ENCODE data around the gene OTOGL.

The OTOGL gene

DNA sequence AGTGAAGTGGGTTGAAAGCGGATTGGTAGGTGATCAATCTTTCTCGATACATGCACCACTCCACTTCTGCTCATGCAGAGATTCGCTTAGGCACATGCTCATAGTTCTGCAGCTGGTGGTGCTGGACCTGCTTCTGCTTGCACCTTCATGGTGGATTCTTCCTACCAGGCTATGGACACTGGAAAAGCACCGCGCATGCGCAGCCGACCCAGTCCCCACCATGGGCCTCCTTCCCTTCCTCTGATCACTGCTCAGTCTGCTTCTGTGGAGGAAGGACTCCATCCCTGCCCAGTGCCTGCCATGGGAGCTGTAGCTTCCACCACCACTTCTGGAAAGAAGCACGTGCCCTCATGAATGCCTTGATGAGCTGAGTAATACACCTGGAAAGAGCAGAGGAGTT is 282.9 kb downstream of the OTOGL start:
- H3K27me3 ChIP-seq (replicated peaks; ENCODE audit: control insufficient read depth, insufficient read depth, low read length): no peaks in the 10 kb centered on the region
- H3K4me3 ChIP-seq (replicated peaks; ENCODE audit: low read depth, low read length): no peak overlapping the region
- TF ChIP-seq CTCF (IDR thresholded peaks at IDR 0.05; ENCODE audit: insufficient read depth, low read length, poor library complexity, severe bottlenecking): no peak
- no peak for DNase-seq (ENCODE audit: extremely low read depth, insufficient read length)
- no peaks in the 10 kb centered on the region for H3K36me3 ChIP-seq (ENCODE audit: control insufficient read depth, insufficient read depth, low read length)

GRCh38 chr12:80400571-80400991 is 301.2 kb downstream of the OTOGL start:
- no peak for TF ChIP-seq CTCF (IDR thresholded peaks at IDR 0.05; ENCODE audit: insufficient read depth, low read length, poor library complexity, severe bottlenecking)
- no peaks in the 10 kb centered on the region for H3K27me3 ChIP-seq (replicated peaks; ENCODE audit: control insufficient read depth, insufficient read depth, low read length)
- H3K36me3 ChIP-seq (ENCODE audit: control insufficient read depth, insufficient read depth, low read length): no peaks in the 10 kb centered on the region
- no peak overlapping the region for H3K4me3 ChIP-seq (replicated peaks; ENCODE audit: low read depth, low read length)
- peak; percentile 16 for DNase-seq (ENCODE audit: extremely low read depth, insufficient read length)

DNA sequence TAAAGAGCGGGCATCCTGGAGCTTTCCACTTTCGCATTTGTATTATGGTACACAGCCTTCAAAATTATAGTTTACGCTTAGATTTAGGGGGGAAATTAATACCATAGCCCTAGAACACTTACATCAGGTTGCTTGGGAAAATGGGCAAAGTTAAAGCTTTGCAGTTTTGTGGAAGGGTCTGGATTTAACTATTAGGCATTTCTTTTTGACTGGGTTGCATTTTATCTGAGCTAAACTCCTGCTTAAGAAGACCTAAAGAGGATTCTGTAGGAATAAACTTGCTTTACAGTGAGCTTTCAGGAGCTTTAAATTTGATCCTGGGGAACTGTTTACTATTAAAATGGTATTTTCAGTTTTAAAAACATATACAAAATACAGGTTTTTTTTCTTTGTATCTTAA is 301.9 kb downstream of the OTOGL start:
- no peak for DNase-seq (ENCODE audit: extremely low read depth, insufficient read length)
- TF ChIP-seq CTCF (IDR thresholded peaks at IDR 0.05; ENCODE audit: insufficient read depth, low read length, poor library complexity, severe bottlenecking): no peak
- Histone ChIP-seq H3K36me3 (ENCODE audit: control insufficient read depth, insufficient read depth, low read length) (no peaks in the 10 kb centered on the region), H3K4me3 (replicated peaks; ENCODE audit: low read depth, low read length) (no peak overlapping the region), H3K27me3 (replicated peaks; ENCODE audit: control insufficient read depth, insufficient read depth, low read length) (no peaks in the 10 kb centered on the region)

DNA sequence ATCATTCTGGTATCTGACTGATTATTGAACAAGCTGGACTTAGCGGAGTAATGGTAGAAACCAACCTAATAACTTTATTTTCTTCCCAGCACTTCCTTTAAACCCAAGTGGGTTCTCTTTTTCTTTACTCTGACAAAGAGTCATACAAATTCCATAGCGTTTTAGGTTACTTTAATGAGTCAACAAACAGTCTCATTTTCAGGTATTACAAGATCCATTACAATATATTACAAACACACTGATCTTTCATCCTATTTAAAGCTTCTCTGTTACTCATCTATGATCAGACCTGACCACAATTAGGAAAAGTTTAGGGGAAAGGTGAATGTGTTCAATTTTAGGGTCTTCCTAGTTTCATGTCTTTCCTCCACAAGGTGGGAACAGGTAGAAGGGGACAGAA is 305.3 kb downstream of the OTOGL start:
- TF ChIP-seq CTCF (IDR thresholded peaks at IDR 0.05; ENCODE audit: insufficient read depth, low read length, poor library complexity, severe bottlenecking): no peak
- no peak for DNase-seq (ENCODE audit: extremely low read depth, insufficient read length)
- no peaks in the 10 kb centered on the region for H3K27me3 ChIP-seq (replicated peaks; ENCODE audit: control insufficient read depth, insufficient read depth, low read length)
- H3K4me3 ChIP-seq (replicated peaks; ENCODE audit: low read depth, low read length): no peak overlapping the region
- no peaks in the 10 kb centered on the region for H3K36me3 ChIP-seq (ENCODE audit: control insufficient read depth, insufficient read depth, low read length)

DNA sequence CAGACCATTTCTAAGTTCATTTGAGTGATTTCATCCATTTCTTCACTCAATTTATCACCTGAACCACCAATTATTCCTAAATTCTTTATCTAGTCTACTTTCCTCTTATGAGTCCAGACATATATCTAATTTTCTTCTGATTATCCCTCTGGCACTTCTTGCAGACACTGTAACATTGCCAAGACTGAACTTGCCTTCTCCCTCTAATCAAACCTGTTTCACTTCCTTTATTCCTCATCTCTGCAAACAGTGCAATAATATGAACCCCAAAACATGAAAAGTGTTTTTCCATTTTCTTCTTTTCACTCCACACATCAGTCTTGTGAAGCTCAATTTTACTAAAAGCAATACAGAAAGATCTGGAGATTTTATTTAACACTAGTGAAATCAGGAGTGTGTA is 306.9 kb downstream of the OTOGL start:
- DNase-seq (ENCODE audit: extremely low read depth, insufficient read length): no peak
- Histone ChIP-seq H3K36me3 (ENCODE audit: control insufficient read depth, insufficient read depth, low read length) (no peaks in the 10 kb centered on the region), H3K4me3 (replicated peaks; ENCODE audit: low read depth, low read length) (no peak overlapping the region), H3K27me3 (replicated peaks; ENCODE audit: control insufficient read depth, insufficient read depth, low read length) (no peaks in the 10 kb centered on the region)
- no peak for TF ChIP-seq CTCF (IDR thresholded peaks at IDR 0.05; ENCODE audit: insufficient read depth, low read length, poor library complexity, severe bottlenecking)

- TF ChIP-seq CTCF (IDR thresholded peaks at IDR 0.05; ENCODE audit: insufficient read depth, low read length, poor library complexity, severe bottlenecking): no peak
Measured at GRCh38 chr12:80411787-80412186, 312.4 kb downstream of the OTOGL start.

More at GRCh38 chr12:80411787-80412186, 312.4 kb downstream of the OTOGL start:
- H3K4me3 ChIP-seq (replicated peaks; ENCODE audit: low read depth, low read length): no peak overlapping the region
- DNase-seq (ENCODE audit: extremely low read depth, insufficient read length): peak; percentile 15
- H3K27me3 ChIP-seq (replicated peaks; ENCODE audit: control insufficient read depth, insufficient read depth, low read length): no peaks in the 10 kb centered on the region
- no peaks in the 10 kb centered on the region for H3K36me3 ChIP-seq (ENCODE audit: control insufficient read depth, insufficient read depth, low read length)

Measured in GM06990 (cell line).